Lung (tissue), 12 donors: ENCODE data around the gene DPP6. TPM values are rescaled to one million over a fixed set of nuclear protein-coding genes. Genes with fewer than 3 reads are reported as not detected.

Source experiments
- ATAC-seq: fragments of 200-7000 bp; cut with Tn5 transposase; one replicate; pipeline ENCODE4 v1.9.1; 2020; ENCODE audit warnings: moderate number of reproducible peaks; ENCODE audit not compliant: insufficient read depth, low FRiP score
- DNase-seq, 3 donors: peaks; one replicate each; pipeline ENCODE4 v3.0.0-alpha.2; 2013 to 2017
- H3K27ac ChIP-seq, 2 donors: one replicate each; pipeline ENCODE4 v1.5.1; 2013; ENCODE audit warnings: mild to moderate bottlenecking in 2 of 2, moderate library complexity in 2 of 2, control low read depth in 1 of 2, inconsistent platforms in 1 of 2, low read depth in 1 of 2, low read length in 1 of 2
- H3K27me3 ChIP-seq, 3 donors: one replicate each; pipeline ENCODE4 v1.5.1; 2013; ENCODE audit warnings: low read length in 2 of 3; ENCODE audit not compliant: control insufficient read depth in 3 of 3, insufficient read depth in 3 of 3
- H3K36me3 ChIP-seq, 4 donors: one replicate each; pipeline ENCODE4 v1.5.1; 2013; ENCODE audit warnings: low read length in 4 of 4, mild to moderate bottlenecking in 1 of 4, moderate library complexity in 1 of 4; ENCODE audit not compliant: control insufficient read depth in 4 of 4, insufficient read depth in 4 of 4
- H3K4me1 ChIP-seq, 5 donors: one replicate each; pipeline ENCODE4 v1.5.1; 2013; ENCODE audit warnings: low read length in 5 of 5, mild to moderate bottlenecking in 2 of 5, moderate library complexity in 1 of 5; ENCODE audit not compliant: control insufficient read depth in 5 of 5, insufficient read depth in 5 of 5
- H3K4me3 ChIP-seq: one replicate; pipeline ENCODE4 v1.5.1; 2013; ENCODE audit warnings: mild to moderate bottlenecking, control low read depth, moderate library complexity
- H3K9ac ChIP-seq, 2 donors: one replicate each; pipeline ENCODE4 v1.5.1; 2013; ENCODE audit warnings: low read length in 2 of 2, control low read depth in 1 of 2; ENCODE audit not compliant: insufficient read depth in 1 of 2
- H3K9me3 ChIP-seq, 4 donors: one replicate each; pipeline ENCODE4 v1.5.1; 2013; ENCODE audit warnings: low read length in 3 of 4, mild to moderate bottlenecking in 1 of 4, moderate library complexity in 1 of 4; ENCODE audit not compliant: control insufficient read depth in 4 of 4, insufficient read depth in 3 of 4
- WGBS, 2 donors: extraction: QIAGEN DNeasy Blood & Tissue Kit; methylation state at CpG; one replicate each; pipeline ENCODE4 v1.1.7; 2013; 5-methylcytosine and 5-hydroxymethylcytosine counted together
- polyA plus RNA-seq, 2 donors: library from polyadenylated mRNA; stranded (reverse); fragments of 200-250 nt; gene quantifications; one replicate each; pipeline ENCODE4 v1.2.1, GENCODE V29; 2013
- total RNA-seq, 2 donors: library from RNA; depleted of rRNA in 1 of 2; stranded (reverse); fragments of >200 nt in 1 of 2; gene quantifications; one replicate each; pipeline ENCODE4 v1.2.1, GENCODE V29; 2014 to 2021
- TF ChIP-seq, protein P1 (sequence below): IDR thresholded peaks from 2 replicates; pipeline ENCODE4 v1.5.1; 2012; ENCODE audit warnings: mild to moderate bottlenecking; ENCODE audit errors: control extremely low read depth, extremely low read depth
- donor health status: control.
- donor health status: control.
- donor health status: Bipolar disorder and iron deficiency.
- donor health status: healthy.
- donor health status: DM: yes; HTN: yes; CAD: no.

DPP6 gene
- total and polyA plus RNA-seq, 4 donors: 0.08 to 1.3 (median 0.75) TPM

DNA sequence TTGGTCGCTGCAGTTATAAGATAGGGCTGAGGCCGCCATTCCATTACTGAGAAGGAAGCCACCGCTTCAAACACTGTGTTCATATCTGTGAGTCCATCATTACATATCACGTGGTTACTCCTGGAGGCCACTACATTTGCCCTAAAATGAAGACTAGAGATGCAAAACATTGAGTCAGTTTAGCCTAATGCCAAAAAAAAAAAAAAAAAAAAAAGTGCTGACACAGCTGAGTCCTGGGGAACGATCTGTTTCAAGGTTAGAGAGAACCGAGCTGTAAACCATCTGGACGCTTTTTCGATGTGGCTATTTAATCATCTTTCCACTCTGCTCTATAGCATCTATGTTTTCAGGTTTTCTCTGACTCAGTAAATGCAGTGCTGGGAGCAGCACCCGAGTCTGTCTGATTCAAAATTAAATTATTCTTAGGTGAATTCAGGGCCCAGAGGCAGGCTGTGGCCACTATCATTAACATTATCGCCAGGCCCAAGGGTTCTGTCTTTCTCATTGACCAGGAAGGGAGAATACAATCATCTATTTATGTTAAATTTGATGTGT is 501.6 kb downstream of the DPP6 start:
- no peaks in the 10 kb centered on the region for H3K9me3 ChIP-seq
- ATAC-seq (no peak), DNase-seq (no peak)
- H3K27me3 ChIP-seq: no peaks in the 10 kb centered on the region
- no peaks in the 10 kb centered on the region for H3K4me1 ChIP-seq
- 86 to 89% methylated on average over 10 of the region's 10 CpGs for WGBS, 2 donors
- H3K4me3 ChIP-seq: no peak overlapping the region
- H3K27ac ChIP-seq: no peak overlapping the region
- no peak overlapping the region for H3K9ac ChIP-seq
- TF ChIP-seq, protein P1, sequence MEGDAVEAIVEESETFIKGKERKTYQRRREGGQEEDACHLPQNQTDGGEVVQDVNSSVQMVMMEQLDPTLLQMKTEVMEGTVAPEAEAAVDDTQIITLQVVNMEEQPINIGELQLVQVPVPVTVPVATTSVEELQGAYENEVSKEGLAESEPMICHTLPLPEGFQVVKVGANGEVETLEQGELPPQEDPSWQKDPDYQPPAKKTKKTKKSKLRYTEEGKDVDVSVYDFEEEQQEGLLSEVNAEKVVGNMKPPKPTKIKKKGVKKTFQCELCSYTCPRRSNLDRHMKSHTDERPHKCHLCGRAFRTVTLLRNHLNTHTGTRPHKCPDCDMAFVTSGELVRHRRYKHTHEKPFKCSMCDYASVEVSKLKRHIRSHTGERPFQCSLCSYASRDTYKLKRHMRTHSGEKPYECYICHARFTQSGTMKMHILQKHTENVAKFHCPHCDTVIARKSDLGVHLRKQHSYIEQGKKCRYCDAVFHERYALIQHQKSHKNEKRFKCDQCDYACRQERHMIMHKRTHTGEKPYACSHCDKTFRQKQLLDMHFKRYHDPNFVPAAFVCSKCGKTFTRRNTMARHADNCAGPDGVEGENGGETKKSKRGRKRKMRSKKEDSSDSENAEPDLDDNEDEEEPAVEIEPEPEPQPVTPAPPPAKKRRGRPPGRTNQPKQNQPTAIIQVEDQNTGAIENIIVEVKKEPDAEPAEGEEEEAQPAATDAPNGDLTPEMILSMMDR: no peak
- no peaks in the 10 kb centered on the region for H3K36me3 ChIP-seq

DNA sequence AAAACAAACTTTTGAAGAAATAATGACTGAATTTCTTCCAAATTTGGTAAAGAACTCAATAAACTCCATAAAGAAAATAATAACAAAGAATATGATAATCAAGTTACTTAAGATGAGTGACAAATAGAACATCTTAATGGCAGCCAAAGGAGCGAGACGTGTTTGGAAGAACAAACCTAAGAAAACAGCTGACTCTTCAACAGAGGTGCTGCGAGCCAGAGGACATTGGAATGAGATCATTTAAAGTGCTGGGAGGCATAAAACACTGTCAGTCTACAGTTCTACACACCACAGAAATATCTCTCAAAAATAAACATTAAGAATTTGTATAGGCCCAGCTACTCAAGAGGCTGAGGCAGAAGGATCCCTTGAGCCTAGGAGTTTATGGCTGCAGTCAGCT is 507.3 kb downstream of the DPP6 start:
- Histone ChIP-seq H3K4me3 (no peak overlapping the region), H3K27ac (no peak overlapping the region), H3K9ac (no peak overlapping the region), H3K9me3 (no peaks in the 10 kb centered on the region), H3K27me3 (no peaks in the 10 kb centered on the region), H3K4me1 (no peaks in the 10 kb centered on the region), H3K36me3 (no peaks in the 10 kb centered on the region)
- DNase-seq: no peak
- WGBS, 2 donors: 85 to 87% methylated on average over 3 of the region's 3 CpGs
- ATAC-seq: no peak
- TF ChIP-seq, protein P1: no peak

DNA sequence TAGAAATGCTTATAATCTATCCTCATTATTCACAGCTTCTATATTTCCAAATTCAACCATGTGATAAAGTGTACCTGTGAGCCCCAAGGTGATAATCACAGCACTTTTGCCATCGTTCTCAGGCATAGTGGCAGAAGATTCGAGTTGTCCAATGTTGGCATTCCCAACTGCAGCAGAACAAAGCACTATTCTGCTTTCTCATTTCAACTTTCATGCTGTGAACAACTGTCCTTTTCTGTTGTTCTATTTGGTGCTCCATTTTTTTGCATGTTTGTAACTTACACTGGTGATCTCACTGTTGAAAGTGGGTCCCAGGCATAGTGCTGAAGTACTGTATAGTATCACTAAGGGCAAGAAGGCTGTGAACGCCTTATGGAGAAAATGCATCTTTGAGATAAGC is 512.5 kb downstream of the DPP6 start:
- TF ChIP-seq, protein P1: no peak
- no peak for ATAC-seq
- no peak overlapping the region for H3K9ac ChIP-seq
- no peak overlapping the region for H3K4me3 ChIP-seq
- 78 to 80% methylated on average over 3 of the region's 3 CpGs for WGBS, 2 donors
- H3K27me3 ChIP-seq: no peaks in the 10 kb centered on the region
- no peaks in the 10 kb centered on the region for H3K36me3 ChIP-seq
- H3K9me3 ChIP-seq: no peaks in the 10 kb centered on the region
- H3K27ac ChIP-seq: no peak overlapping the region
- DNase-seq: no peak
- no peaks in the 10 kb centered on the region for H3K4me1 ChIP-seq

DNA sequence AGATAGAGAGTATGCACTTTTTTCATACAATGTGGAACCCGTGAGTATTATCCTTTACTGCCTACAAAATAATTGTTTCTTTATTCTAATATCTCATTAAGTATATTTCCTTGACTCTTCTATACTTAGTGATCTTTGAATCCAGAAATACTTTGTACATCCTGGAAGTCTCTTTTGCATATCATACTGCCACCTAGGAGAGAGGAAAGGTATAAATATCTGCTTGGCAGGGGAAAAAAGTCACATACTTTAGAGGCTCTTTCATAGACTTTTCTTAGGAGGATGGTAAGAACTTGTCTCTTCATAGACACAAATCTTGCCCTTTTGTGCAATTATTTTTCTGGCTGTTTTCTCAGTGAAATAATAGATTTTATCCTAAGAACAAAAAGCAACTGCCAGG is 514.7 kb downstream of the DPP6 start:
- H3K27ac ChIP-seq: no peak overlapping the region
- TF ChIP-seq, protein P1: no peak
- no peaks in the 10 kb centered on the region for H3K4me1 ChIP-seq
- H3K9ac ChIP-seq: no peak overlapping the region
- WGBS, 2 donors: 67 to 73% methylated on average over 1 of the region's 1 CpG
- ATAC-seq (no peak), DNase-seq (no peak)
- no peaks in the 10 kb centered on the region for H3K9me3 ChIP-seq
- H3K27me3 ChIP-seq: no peaks in the 10 kb centered on the region
- H3K4me3 ChIP-seq: no peak overlapping the region
- no peaks in the 10 kb centered on the region for H3K36me3 ChIP-seq
